ENCODE measurements around the gene MOB4.
"Not testable (repeated sequence)": the region's sequence is repeated elsewhere in the genome, so short reads cannot be mapped to it uniquely, and the experiment has no call there.

DNA sequence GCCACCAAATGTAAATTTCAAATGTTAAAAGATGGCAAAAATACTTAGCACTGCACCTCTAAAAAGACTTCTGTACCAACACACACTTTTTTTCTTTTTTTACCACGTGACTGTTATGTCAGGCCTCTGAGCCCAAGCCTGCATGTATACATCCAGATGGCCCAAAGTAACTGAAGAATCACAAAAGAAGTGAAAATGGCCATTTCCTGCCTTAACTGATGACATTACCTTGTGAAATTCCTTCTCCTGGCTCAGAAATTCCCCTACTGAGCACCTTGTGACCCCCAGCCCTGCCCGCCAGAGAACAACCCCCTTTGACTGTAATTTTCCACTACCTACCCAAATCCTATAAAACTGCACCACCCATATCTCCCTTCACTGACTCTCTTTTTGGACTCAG lies 62.4 kb downstream of the MOB4 start:
- TF ChIP-seq ZNF217 (IDR thresholded peaks at IDR 0.05); CREM (IDR thresholded peaks at IDR 0.05; ENCODE audit: low read depth): not testable (repeated sequence)
- TF ChIP-seq, protein P1, sequence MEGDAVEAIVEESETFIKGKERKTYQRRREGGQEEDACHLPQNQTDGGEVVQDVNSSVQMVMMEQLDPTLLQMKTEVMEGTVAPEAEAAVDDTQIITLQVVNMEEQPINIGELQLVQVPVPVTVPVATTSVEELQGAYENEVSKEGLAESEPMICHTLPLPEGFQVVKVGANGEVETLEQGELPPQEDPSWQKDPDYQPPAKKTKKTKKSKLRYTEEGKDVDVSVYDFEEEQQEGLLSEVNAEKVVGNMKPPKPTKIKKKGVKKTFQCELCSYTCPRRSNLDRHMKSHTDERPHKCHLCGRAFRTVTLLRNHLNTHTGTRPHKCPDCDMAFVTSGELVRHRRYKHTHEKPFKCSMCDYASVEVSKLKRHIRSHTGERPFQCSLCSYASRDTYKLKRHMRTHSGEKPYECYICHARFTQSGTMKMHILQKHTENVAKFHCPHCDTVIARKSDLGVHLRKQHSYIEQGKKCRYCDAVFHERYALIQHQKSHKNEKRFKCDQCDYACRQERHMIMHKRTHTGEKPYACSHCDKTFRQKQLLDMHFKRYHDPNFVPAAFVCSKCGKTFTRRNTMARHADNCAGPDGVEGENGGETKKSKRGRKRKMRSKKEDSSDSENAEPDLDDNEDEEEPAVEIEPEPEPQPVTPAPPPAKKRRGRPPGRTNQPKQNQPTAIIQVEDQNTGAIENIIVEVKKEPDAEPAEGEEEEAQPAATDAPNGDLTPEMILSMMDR (IDR thresholded peaks at IDR 0.05 in 2 of 3, conservative IDR thresholded peaks at IDR 0.05 in 1 of 3; ENCODE audit: control insufficient read depth in 2 of 3, extremely low read depth in 1 of 3, insufficient read depth in 1 of 3, low read depth in 3 of 3, low read length in 3 of 3) = not testable (repeated sequence)
